Stimulated activated CD8-positive, alpha-beta memory T cell treated with anti-CD3 and anti-CD28 coated beads, Interleukin-12 subunit alpha, Interleukin-12 subunit beta, amount 100 ng/mL, for 1 hour (primary cell): ENCODE results near the gene FAM222A.

Source experiments
- DNase-seq: peaks from one replicate; pipeline ENCODE4 v3.0.0-alpha.2; 2020; ENCODE audit warnings: low read depth

The FAM222A gene

GRCh38 chr12:109724321-109724892, 10.8 kb downstream of the FAM222A start:
- no peak for DNase-seq

- no peak for DNase-seq
These were observed 11.9 kb downstream of the FAM222A start for GRCh38 chr12:109725321-109726105.

- no peak for DNase-seq
These were observed 12.5 kb downstream of the FAM222A start for GRCh38 chr12:109726106-109726497.

GRCh38 chr12:109726511-109727038, 12.9 kb downstream of the FAM222A start:
- DNase-seq = no peak

GRCh38 chr12:109727039-109727723, 13.6 kb downstream of the FAM222A start:
- DNase-seq = no peak

GRCh38 chr12:109727746-109728726, 14.4 kb downstream of the FAM222A start:
- no peak for DNase-seq

- no peak for DNase-seq
These were observed 15.3 kb downstream of the FAM222A start for GRCh38 chr12:109728921-109729320.

GRCh38 chr12:109729371-109729781, 15.8 kb downstream of the FAM222A start:
- no peak for DNase-seq

- no peak for DNase-seq
These were observed 16.2 kb downstream of the FAM222A start for GRCh38 chr12:109729801-109730200.

- no peak for DNase-seq
These were observed 16.9 kb downstream of the FAM222A start for GRCh38 chr12:109730306-109731145.

GRCh38 chr12:109731231-109731731, 17.7 kb downstream of the FAM222A start:
- DNase-seq = no peak

- DNase-seq = no peak
These were observed 18.2 kb downstream of the FAM222A start for GRCh38 chr12:109731806-109732205.

GRCh38 chr12:109732321-109733305, 19.0 kb downstream of the FAM222A start:
- no peak for DNase-seq

GRCh38 chr12:109734219-109735000, 20.8 kb downstream of the FAM222A start:
- no peak for DNase-seq

- DNase-seq = no peak
These were observed 21.5 kb downstream of the FAM222A start for GRCh38 chr12:109735051-109735521.

- no peak for DNase-seq
These were observed 22.4 kb downstream of the FAM222A start for GRCh38 chr12:109735825-109736551.

GRCh38 chr12:109736552-109737108, 23.0 kb downstream of the FAM222A start:
- DNase-seq = no peak
